HEK293 (cell line): ENCODE measurements around the gene TRPM8.

Source experiments
- CTCF ChIA-PET: fragments of 350-600 bp; formaldehyde crosslinking; extraction: SDS; loops from one replicate; lab custom pipeline; 2021; ENCODE audit warnings: antibody characterized with exemption; lab: Yijun Ruan, JAX
- POLR2A ChIA-PET: fragments of 300-600 bp; formaldehyde crosslinking; extraction: SDS; loops from one replicate; lab custom pipeline; 2020; ENCODE audit warnings: antibody characterized with exemption, inconsistent platforms; lab: Yijun Ruan, JAX
- H3K27ac ChIP-seq: fragments of 200-500 bp; sonication (Bioruptor generic); 2 replicates; pipeline ENCODE4 v1.5.1; 2014; ENCODE audit warnings: low read depth, low read length, control low read depth, inconsistent platforms; ENCODE audit errors: extremely low read depth
- H3K36me3 ChIP-seq, 2 experiments: fragments of 200-500 bp in 1 of 2; sonication (Bioruptor generic) in 1 of 2; 1 replicate in 1 of 2; 2 replicates in 1 of 2; pipeline ENCODE4 v1.5.1; 2014 to 2017; ENCODE audit warnings: inconsistent platforms in 2 of 2, low read length in 2 of 2; ENCODE audit not compliant: control insufficient read depth in 2 of 2, insufficient read depth in 1 of 2
- H3K4me1 ChIP-seq: fragments of 200-500 bp; sonication (Bioruptor generic); 2 replicates; pipeline ENCODE4 v1.5.1; 2014; ENCODE audit warnings: mild to moderate bottlenecking, low read length, inconsistent platforms; ENCODE audit not compliant: control insufficient read depth, insufficient read depth
- H3K4me3 ChIP-seq: 2 replicates; pipeline ENCODE4 v1.5.1; 2011; ENCODE audit warnings: low read depth, mild to moderate bottlenecking, control low read depth, low read length, moderate library complexity
- H3K9me3 ChIP-seq: fragments of 200-500 bp; sonication (Bioruptor generic); 2 replicates; pipeline ENCODE4 v1.5.1; 2014; ENCODE audit warnings: low read depth, low read length, inconsistent platforms; ENCODE audit not compliant: control insufficient read depth, insufficient read depth
- TSHZ1 ChIP-seq: fragments of 450-650 bp; formaldehyde crosslinking; IDR thresholded peaks from 2 replicates; pipeline ENCODE4 v1.5.1; 2016; ENCODE audit warnings: missing biosample characterization, missing genetic modification characterization, borderline replicate concordance
- ZBTB26 ChIP-seq: fragments of 450-650 bp; formaldehyde crosslinking; optimal IDR thresholded peaks from 2 replicates; pipeline ENCODE3; 2016; ENCODE audit warnings: missing biosample characterization, mild to moderate bottlenecking, missing genetic modification characterization
- ZNF112 ChIP-seq: fragments of 450-650 bp; formaldehyde crosslinking; IDR thresholded peaks from 2 replicates; pipeline ENCODE4 v1.5.0; 2017; ENCODE audit warnings: missing biosample characterization, missing genetic modification characterization
- ZNF169 ChIP-seq: fragments of 450-650 bp; formaldehyde crosslinking; IDR thresholded peaks from 2 replicates; pipeline ENCODE4 v1.5.1; 2016; ENCODE audit warnings: missing biosample characterization, missing genetic modification characterization
- ZNF175 ChIP-seq: fragments of 450-650 bp; formaldehyde crosslinking; IDR thresholded peaks from 2 replicates; pipeline ENCODE4 v1.5.1; 2016; ENCODE audit warnings: missing biosample characterization, missing genetic modification characterization
- ZNF335 ChIP-seq: fragments of 450-650 bp; formaldehyde crosslinking; conservative IDR thresholded peaks from 2 replicates; pipeline ENCODE4 v1.5.1; 2016; ENCODE audit warnings: missing biosample characterization, missing genetic modification characterization
- ZNF366 ChIP-seq: fragments of 450-650 bp; formaldehyde crosslinking; conservative IDR thresholded peaks from 2 replicates; pipeline ENCODE4 v1.5.1; 2016; ENCODE audit warnings: missing biosample characterization, missing genetic modification characterization
- ZNF423 ChIP-seq: fragments of 450-650 bp; formaldehyde crosslinking; IDR thresholded peaks from 2 replicates; pipeline ENCODE4 v1.5.1; 2016; ENCODE audit warnings: missing biosample characterization, missing genetic modification characterization
- ZNF560 ChIP-seq: fragments of 450-650 bp; formaldehyde crosslinking; IDR thresholded peaks from 2 replicates; pipeline ENCODE4 v1.5.1; 2017; ENCODE audit warnings: missing biosample characterization, missing genetic modification characterization, borderline replicate concordance
- ZNF624 ChIP-seq: fragments of 450-650 bp; formaldehyde crosslinking; IDR thresholded peaks from 2 replicates; pipeline ENCODE4 v1.5.1; 2017; ENCODE audit warnings: missing biosample characterization, missing genetic modification characterization

TRPM8 gene

GRCh38 chr2:233980955-233981561 lies 63.9 kb downstream of the TRPM8 start:
- Histone ChIP-seq H3K36me3 (no peaks in the 10 kb centered on the region), H3K27ac (no peak overlapping the region), H3K9me3 (no peaks in the 10 kb centered on the region), H3K4me1 (no peaks in the 10 kb centered on the region), H3K4me3 (no peak overlapping the region)
- ChIA-PET CTCF (interaction anchor here (0.7 to 1.7 kb wide), 2 partner anchors 17 to 565 kb away, joined by 3 to 7 read pairs; no protein-coding TSS in a partner anchor), POLR2A (interaction anchor here (0.6 kb wide), 1 partner anchor 376 kb away, joined by 3 read pairs; no protein-coding TSS in a partner anchor)
- TF ChIP-seq ZNF175 (tag by site-specific recombination) (no peak), ZNF366 (tag by site-specific recombination) (no peak)
- TF ChIP-seq, all 188 proteins: peak for 0

- H3K9me3 ChIP-seq, result no peaks in the 10 kb centered on the region
- CTCF ChIA-PET, result interaction anchor here (0.6 to 1.7 kb wide), 3 partner anchors 154 to 597 kb away, joined by 3 to 7 read pairs (median 3); no protein-coding TSS in a partner anchor
- no peaks in the 10 kb centered on the region for H3K36me3 ChIP-seq
- POLR2A ChIA-PET, result interaction anchor here (0.6 to 1.2 kb wide), 2 partner anchors 17 to 376 kb away, joined by 3 read pairs; no protein-coding TSS in a partner anchor
- TF ChIP-seq ZNF423 (tag by site-specific recombination) (no peak), ZNF560 (tag by site-specific recombination) (no peak), TSHZ1 (no peak), ZBTB26 (tag by site-specific recombination) (no peak), ZNF112 (tag by site-specific recombination) (no peak)
- H3K27ac ChIP-seq, result no peak overlapping the region
- no peaks in the 10 kb centered on the region for H3K4me1 ChIP-seq
- no peak overlapping the region for H3K4me3 ChIP-seq
These were observed 64.6 kb downstream of the TRPM8 start for GRCh38 chr2:233981574-233982420.

GRCh38 chr2:233982421-233983121 lies 65.4 kb downstream of the TRPM8 start:
- CTCF ChIA-PET, result interaction anchor here (0.6 to 1.7 kb wide), 2 partner anchors 154 to 563 kb away, joined by 3 to 7 read pairs; no protein-coding TSS in a partner anchor
- Histone ChIP-seq H3K4me1 (no peaks in the 10 kb centered on the region), H3K9me3 (no peaks in the 10 kb centered on the region), H3K36me3 (no peaks in the 10 kb centered on the region), H3K27ac (no peak overlapping the region), H3K4me3 (no peak overlapping the region)
- no peak for TF ChIP-seq ZNF335 (tag by site-specific recombination)
- TF ChIP-seq ZNF624, result no peak
- TF ChIP-seq ZNF169 (tag by site-specific recombination), result no peak
- TF ChIP-seq, all 188 proteins: peak for 0
- POLR2A ChIA-PET, result interaction anchor here (1.2 kb wide), 1 partner anchor 17 kb away, joined by 3 read pairs; no protein-coding TSS in a partner anchor
